ENCODE measurements around the gene MYCN.

The MYCN gene

GRCh38 chr2:15933184-15933845 is 7.0 kb upstream of the MYCN start:
- no peak for DNase-seq (ENCODE audit: low read depth)
- no peak overlapping the region for H3K4me3 ChIP-seq (ENCODE audit: low read length)
- no peak for TF ChIP-seq CTCF (conservative IDR thresholded peaks at IDR 0.05; ENCODE audit: low read depth, low read length)

- no peak overlapping the region for H3K4me3 ChIP-seq (ENCODE audit: low read length)
- no peak for DNase-seq (ENCODE audit: low read depth)
- no peak for TF ChIP-seq CTCF (conservative IDR thresholded peaks at IDR 0.05; ENCODE audit: low read depth, low read length)
Measured at GRCh38 chr2:15934291-15934945, 5.9 kb upstream of the MYCN start.

- no peak for DNase-seq (ENCODE audit: low read depth)
- no peak for TF ChIP-seq CTCF (conservative IDR thresholded peaks at IDR 0.05; ENCODE audit: low read depth, low read length)
- no peak overlapping the region for H3K4me3 ChIP-seq (ENCODE audit: low read length)
Measured at GRCh38 chr2:15935189-15935588, 5.2 kb upstream of the MYCN start.

GRCh38 chr2:15935675-15936074 is 4.7 kb upstream of the MYCN start:
- no peak for TF ChIP-seq CTCF (conservative IDR thresholded peaks at IDR 0.05; ENCODE audit: low read depth, low read length)
- DNase-seq (ENCODE audit: low read depth): no peak
- no peak overlapping the region for H3K4me3 ChIP-seq (ENCODE audit: low read length)

GRCh38 chr2:15936277-15937104 is 3.9 kb upstream of the MYCN start:
- no peak overlapping the region for H3K4me3 ChIP-seq (ENCODE audit: low read length)
- no peak for DNase-seq (ENCODE audit: low read depth)
- TF ChIP-seq CTCF (conservative IDR thresholded peaks at IDR 0.05; ENCODE audit: low read depth, low read length): no peak

GRCh38 chr2:15937105-15937881 is 3.1 kb upstream of the MYCN start:
- H3K4me3 ChIP-seq (ENCODE audit: low read length): no peak overlapping the region
- TF ChIP-seq CTCF (conservative IDR thresholded peaks at IDR 0.05; ENCODE audit: low read depth, low read length): no peak
- DNase-seq (ENCODE audit: low read depth): no peak

All from retinal pigment epithelial cell (primary cell).